GM23248 (cell line): ENCODE measurements around the gene HMCN1.

Source experiments
- EZH2 ChIP-seq: fragments of 200-600 bp; sonication (generic); IDR thresholded peaks from 2 replicates; pipeline ENCODE4 v1.6.1; 2018; ENCODE audit warnings: antibody characterized with exemption, mild to moderate bottlenecking; ENCODE audit not compliant: insufficient read depth, poor library complexity, severe bottlenecking
- EZH2phosphoT487 ChIP-seq: fragments of 200-600 bp; sonication (generic); IDR thresholded peaks from 2 replicates; pipeline ENCODE4 v1.6.1; 2018; ENCODE audit warnings: antibody characterized with exemption, moderate library complexity, mild to moderate bottlenecking, low read depth; ENCODE audit not compliant: insufficient read depth

GRCh38 chr1:185912504-185912903 lies 178.3 kb downstream of the HMCN1 start:
- TF ChIP-seq EZH2phosphoT487 (no peak), EZH2 (no peak)
